PFSK-1 (cell line): Measurements from ENCODE around the gene SORL1.

Experiments
- FOXP2 ChIP-seq: optimal IDR thresholded peaks from 2 replicates; pipeline ENCODE3; 2011; ENCODE audit warnings: borderline replicate concordance, control low read depth, inconsistent platforms; ENCODE audit not compliant: insufficient read depth; ENCODE audit errors: extremely low read length, extremely low read depth
- POLR2AphosphoS5 ChIP-seq: IDR thresholded peaks from 2 replicates; pipeline ENCODE4 v1.6.1; 2012; ENCODE audit warnings: low read depth, mild to moderate bottlenecking, control low read depth, low read length, moderate library complexity
- REST ChIP-seq, 2 experiments: IDR thresholded peaks; 2 replicates each; pipeline versions ENCODE4 v1.6.1 to v1.8.0; 2011 to 2012; ENCODE audit warnings: low read depth in 2 of 2, low read length in 2 of 2, control low read depth in 1 of 2, inconsistent platforms in 1 of 2, mild to moderate bottlenecking in 1 of 2, moderate library complexity in 1 of 2; ENCODE audit not compliant: insufficient read depth in 1 of 2
- SIN3A ChIP-seq: IDR thresholded peaks from 2 replicates; pipeline ENCODE4 v1.6.1; 2012; ENCODE audit warnings: mild to moderate bottlenecking, low read length, moderate library complexity, borderline replicate concordance; ENCODE audit not compliant: insufficient read depth
- TAF1 ChIP-seq: IDR thresholded peaks from 2 replicates; pipeline ENCODE4 v1.6.1; 2012; ENCODE audit warnings: low read length, control low read depth, borderline replicate concordance; ENCODE audit not compliant: insufficient read depth

SORL1 gene

GRCh38 chr11:121553806-121554205 is 101.7 kb downstream of the SORL1 start:
- no peak for TF ChIP-seq TAF1
- TF ChIP-seq POLR2AphosphoS5: no peak
- no peak for TF ChIP-seq SIN3A
- TF ChIP-seq FOXP2: no peak
- no peak for TF ChIP-seq REST (IDR thresholded peaks at IDR 0.05; ENCODE audit: insufficient read depth in 1 of 2, low read depth in 2 of 2, low read length in 2 of 2)

DNA sequence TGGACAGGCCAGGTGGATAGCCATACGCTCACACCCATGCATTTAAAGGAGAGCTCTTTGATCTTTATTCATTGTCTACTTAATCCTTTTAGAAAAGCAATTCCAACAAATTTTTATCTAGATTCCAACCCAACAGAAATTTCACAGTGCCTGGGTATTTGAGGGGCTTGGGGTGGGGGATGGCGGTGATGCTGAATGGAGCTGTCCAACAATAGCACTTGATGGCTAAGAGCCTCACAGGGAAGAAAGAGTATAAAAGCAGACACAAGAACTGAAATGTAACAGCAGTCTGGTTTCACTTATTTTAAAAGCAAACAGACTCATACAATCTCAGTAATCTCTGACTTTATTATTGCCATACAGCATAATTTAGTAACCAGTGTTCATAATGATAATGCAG is 102.4 kb downstream of the SORL1 start:
- peak; percentile 23 to 81; a peak in 2 of 4 replicates for TF ChIP-seq REST (IDR thresholded peaks at IDR 0.05; ENCODE audit: insufficient read depth in 1 of 2, low read depth in 2 of 2, low read length in 2 of 2)
- TF ChIP-seq POLR2AphosphoS5: no peak
- no peak for TF ChIP-seq FOXP2
- no peak for TF ChIP-seq TAF1
- no peak for TF ChIP-seq SIN3A

- no peak for TF ChIP-seq TAF1
- TF ChIP-seq SIN3A: no peak
- no peak for TF ChIP-seq FOXP2
Observed at GRCh38 chr11:121555121-121555520, 103.0 kb downstream of the SORL1 start.

GRCh38 chr11:121556937-121557336 is 104.8 kb downstream of the SORL1 start:
- TF ChIP-seq FOXP2 (no peak), REST (IDR thresholded peaks at IDR 0.05; ENCODE audit: insufficient read depth in 1 of 2, low read depth in 2 of 2, low read length in 2 of 2) (no peak), POLR2AphosphoS5 (no peak), TAF1 (no peak), SIN3A (no peak)

DNA sequence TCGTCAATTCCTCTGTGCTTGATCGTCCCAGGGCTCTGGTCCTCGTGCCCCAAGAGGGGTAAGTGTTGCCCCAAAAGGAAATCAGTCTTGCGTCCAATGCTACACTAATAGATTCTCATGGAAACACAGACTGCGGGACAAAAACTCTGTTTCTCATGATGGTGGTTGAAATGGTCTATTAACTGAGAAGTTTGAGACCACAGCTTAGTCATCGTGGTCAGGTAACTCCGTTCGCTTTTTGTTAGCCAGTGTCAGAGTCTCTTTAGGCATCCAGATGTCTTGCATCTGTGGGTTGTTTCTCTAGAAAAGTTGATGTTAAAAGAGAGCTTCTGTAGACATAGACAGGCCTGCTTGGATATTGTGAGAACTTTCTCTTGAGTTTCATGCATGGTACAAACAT is 105.2 kb downstream of the SORL1 start:
- TF ChIP-seq REST (IDR thresholded peaks at IDR 0.05; ENCODE audit: insufficient read depth in 1 of 2, low read depth in 2 of 2, low read length in 2 of 2) (no peak), FOXP2 (no peak)
